T-helper 1 cell treated with Interleukin-12 subunit alpha and Interleukin-12 subunit beta and Interleukin-4 antibody, amounts not matched to agents 30 μg/mL and 1 μg/mL, for 36 hours (primary cell): ENCODE data around the gene IL17REL.

Source experiments
- H3K27ac Mint-ChIP-seq: one replicate; pipeline ENCODE4 v1.8.0; 2021; ENCODE audit warnings: mild to moderate bottlenecking, mixed read lengths
- H3K27me3 Mint-ChIP-seq: one replicate; pipeline ENCODE4 v1.8.0; 2021; ENCODE audit warnings: low read depth, mixed read lengths
- H3K36me3 Mint-ChIP-seq: one replicate; pipeline ENCODE4 v1.8.0; 2021; ENCODE audit warnings: low read depth, mixed read lengths
- H3K4me1 Mint-ChIP-seq: one replicate; pipeline ENCODE4 v1.8.0; 2021; ENCODE audit warnings: low read depth, mixed read lengths
- H3K4me3 Mint-ChIP-seq: one replicate; pipeline ENCODE4 v1.8.0; 2021; ENCODE audit warnings: mild to moderate bottlenecking, moderate library complexity, mixed read lengths
- H3K9me3 Mint-ChIP-seq: one replicate; pipeline ENCODE4 v1.8.0; 2021; ENCODE audit warnings: mixed read lengths

Gene IL17REL

DNA sequence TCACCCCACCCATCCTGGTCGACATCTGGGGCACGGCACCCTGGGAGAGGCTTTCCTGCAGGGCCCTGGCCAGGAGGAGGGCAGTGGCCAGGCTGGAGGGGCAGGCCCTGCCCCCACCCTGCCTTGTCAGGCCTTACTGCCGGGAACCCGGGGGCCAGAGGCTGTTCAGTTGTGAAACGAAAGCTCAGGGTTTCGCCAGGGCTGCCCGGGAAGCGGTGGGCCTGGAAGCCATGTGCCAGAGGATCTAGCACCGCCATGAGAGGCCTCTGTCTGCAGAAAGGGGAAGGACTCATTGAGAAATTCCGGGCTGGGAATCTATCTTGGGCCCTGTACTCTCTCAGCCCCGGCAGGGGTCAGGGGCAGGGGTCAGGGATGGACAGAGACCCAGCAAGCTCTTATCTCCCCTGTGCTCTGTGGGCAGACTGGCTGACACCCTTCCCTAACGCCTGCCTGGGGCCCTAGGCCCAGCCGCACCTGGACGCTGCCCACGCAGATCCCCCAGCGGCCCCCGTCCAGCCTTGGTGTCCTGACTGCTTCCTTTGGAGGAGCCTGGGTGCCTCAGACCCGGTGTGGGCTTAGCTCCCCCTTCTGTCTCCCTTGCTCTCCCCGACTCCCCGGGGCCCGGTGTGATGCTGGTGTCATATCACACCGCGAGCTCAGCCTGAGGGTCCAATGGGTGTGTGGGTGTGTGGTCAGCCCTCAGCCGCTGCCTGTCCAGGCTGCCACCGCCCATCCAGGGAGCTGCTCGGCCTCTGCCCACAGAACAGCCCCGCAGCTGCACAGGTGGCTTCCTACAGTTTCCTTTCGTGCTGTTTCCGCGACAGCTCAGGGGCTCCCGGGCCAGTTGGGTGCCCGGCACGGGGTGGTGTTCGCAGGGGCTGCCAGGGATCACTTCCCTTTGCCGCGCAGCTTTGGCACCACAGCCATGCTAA, 45.5 kb downstream of the IL17REL start:
- no peak overlapping the region for H3K4me3 Mint-ChIP-seq
- H3K9me3 Mint-ChIP-seq: no peaks in the 10 kb centered on the region
- H3K36me3 Mint-ChIP-seq: peaks cover 16% of the 10 kb centered on the region
- H3K27me3 Mint-ChIP-seq: no peaks in the 10 kb centered on the region
- H3K27ac Mint-ChIP-seq: peak overlapping the region; percentile 49
- peaks cover 22% of the 10 kb centered on the region for H3K4me1 Mint-ChIP-seq

DNA sequence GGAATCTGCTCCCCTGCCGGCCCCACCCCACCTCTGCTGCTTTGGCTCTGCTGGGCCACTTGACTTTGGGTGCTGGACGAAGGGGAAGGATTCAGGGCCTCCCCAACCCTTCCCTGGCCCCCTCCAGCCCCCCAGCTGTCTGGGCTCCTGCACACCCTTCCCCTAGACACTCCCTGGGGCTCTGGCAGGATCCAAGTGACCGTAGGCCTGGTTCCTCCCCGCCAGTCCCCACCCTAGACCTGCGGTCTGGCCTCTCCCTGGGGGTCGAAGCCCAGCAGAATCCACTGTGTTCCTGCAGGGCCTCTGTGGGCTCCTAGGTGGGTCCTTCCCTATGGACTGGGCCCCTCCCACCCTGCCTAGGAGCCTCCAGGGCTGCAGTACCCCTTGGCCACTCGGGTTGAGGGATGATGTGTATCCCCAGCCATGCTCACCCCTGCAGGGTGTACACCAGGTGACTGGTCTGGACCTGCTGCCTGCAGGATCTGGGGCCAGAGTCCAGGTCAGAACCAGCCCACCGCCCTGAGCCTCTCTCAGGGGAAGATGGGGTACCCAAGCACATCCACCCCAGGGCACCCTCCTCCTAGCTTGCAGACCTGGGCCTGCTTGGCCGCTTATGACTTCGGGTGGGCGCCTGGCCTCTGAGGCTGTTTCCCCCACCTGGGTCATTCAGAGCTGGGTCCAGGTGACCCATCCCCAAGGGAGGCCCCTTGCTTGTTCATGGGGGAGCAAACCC, 46.4 kb downstream of the IL17REL start:
- Mint-ChIP-seq H3K4me3 (no peak overlapping the region), H3K27me3 (no peaks in the 10 kb centered on the region), H3K9me3 (no peaks in the 10 kb centered on the region), H3K4me1 (peaks cover 22% of the 10 kb centered on the region), H3K27ac (no peak overlapping the region), H3K36me3 (peaks cover 22% of the 10 kb centered on the region)

DNA sequence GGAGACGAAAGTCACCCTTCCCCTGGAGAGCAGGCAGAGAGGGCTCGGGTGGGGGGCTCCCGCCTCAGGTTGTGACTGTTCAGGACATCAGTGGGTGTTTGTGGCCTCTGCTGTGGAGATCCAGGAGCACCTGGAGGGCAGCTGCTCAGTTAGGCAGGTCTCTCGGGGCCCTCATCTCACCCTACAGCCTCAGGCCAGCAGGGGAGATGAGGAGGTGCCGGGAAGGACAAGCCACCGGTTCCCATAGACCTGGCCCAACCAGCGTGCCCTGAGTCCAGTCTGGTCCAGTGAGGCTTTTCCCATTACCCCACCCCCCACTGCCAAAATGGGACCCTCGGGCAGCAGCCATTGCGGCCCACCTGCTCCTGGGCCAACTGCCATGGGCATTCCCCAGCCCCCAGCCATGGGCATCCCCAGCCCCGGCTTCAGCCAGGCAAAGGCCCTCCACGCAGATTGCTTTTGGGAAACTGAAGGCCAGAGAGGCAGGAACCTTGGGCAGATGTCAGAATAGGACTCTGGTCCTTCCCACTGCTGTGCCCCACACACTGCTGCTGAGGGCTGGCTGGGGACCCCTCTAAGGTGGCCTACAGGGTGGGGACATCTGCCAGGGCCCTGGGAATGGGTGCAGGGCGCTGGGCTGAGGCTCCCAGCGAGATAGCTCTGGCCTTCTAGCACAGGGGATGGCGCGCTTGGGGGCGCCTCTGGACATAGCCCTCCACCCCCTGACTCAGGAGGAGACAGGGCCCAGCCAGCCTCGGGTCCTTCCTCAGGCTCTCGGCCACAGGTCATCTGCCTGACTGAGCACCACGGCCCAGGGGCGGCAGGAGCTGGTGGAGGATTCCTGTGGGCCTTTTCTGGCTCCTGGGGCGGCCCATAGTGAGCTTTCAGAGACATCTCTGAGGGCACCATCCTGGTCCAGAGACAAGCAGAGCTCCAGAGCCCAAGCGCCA, 47.2 kb downstream of the IL17REL start:
- no peaks in the 10 kb centered on the region for H3K9me3 Mint-ChIP-seq
- H3K4me1 Mint-ChIP-seq: peaks cover 15% of the 10 kb centered on the region
- H3K36me3 Mint-ChIP-seq: peaks cover 22% of the 10 kb centered on the region
- H3K27ac Mint-ChIP-seq: no peak overlapping the region
- H3K27me3 Mint-ChIP-seq: no peaks in the 10 kb centered on the region
- H3K4me3 Mint-ChIP-seq: no peak overlapping the region

- peak overlapping the region; percentile 76 for H3K4me3 Mint-ChIP-seq
- peak overlapping the region; percentile 82 for H3K27ac Mint-ChIP-seq
- H3K36me3 Mint-ChIP-seq: peaks cover 22% of the 10 kb centered on the region
- peaks cover 17% of the 10 kb centered on the region for H3K4me1 Mint-ChIP-seq
- no peaks in the 10 kb centered on the region for H3K27me3 Mint-ChIP-seq
- no peaks in the 10 kb centered on the region for H3K9me3 Mint-ChIP-seq
These were observed 48.2 kb downstream of the IL17REL start for GRCh38 chr22:49964136-49965090.

DNA sequence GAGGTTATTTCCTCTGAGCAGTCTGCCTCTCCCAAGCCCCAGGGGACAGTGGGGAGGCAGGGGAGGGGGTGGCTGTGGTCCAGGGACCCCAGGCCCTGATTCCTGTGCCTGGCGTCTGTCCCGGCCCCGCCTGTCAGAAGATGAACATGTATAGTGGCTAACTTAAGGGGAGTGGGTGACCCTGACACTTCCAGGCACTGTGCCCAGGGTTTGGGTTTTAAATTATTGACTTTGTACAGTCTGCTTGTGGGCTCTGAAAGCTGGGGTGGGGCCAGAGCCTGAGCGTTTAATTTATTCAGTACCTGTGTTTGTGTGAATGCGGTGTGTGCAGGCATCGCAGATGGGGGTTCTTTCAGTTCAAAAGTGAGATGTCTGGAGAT, 48.9 kb downstream of the IL17REL start:
- Mint-ChIP-seq H3K4me3 (peak overlapping the region; percentile 76), H3K27ac (peak overlapping the region; percentile 82), H3K27me3 (no peaks in the 10 kb centered on the region), H3K4me1 (peaks cover 21% of the 10 kb centered on the region), H3K9me3 (no peaks in the 10 kb centered on the region), H3K36me3 (peaks cover 22% of the 10 kb centered on the region)

DNA sequence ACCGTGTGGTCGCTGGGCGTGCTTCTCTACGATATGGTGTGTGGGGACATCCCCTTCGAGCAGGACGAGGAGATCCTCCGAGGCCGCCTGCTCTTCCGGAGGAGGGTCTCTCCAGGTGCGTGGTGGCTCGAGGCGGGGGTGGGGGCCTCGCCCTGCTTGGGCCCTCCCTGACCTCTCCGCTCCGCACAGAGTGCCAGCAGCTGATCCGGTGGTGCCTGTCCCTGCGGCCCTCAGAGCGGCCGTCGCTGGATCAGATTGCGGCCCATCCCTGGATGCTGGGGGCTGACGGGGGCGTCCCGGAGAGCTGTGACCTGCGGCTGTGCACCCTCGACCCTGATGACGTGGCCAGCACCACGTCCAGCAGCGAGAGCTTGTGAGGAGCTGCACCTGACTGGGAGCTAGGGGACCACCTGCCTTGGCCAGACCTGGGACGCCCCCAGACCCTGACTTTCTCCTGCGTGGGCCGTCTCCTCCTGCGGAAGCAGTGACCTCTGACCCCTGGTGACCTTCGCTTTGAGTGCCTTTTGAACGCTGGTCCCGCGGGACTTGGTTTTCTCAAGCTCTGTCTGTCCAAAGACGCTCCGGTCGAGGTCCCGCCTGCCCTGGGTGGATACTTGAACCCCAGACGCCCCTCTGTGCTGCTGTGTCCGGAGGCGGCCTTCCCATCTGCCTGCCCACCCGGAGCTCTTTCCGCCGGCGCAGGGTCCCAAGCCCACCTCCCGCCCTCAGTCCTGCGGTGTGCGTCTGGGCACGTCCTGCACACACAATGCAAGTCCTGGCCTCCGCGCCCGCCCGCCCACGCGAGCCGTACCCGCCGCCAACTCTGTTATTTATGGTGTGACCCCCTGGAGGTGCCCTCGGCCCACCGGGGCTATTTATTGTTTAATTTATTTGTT, 49.6 kb downstream of the IL17REL start:
- Mint-ChIP-seq H3K4me3 (peak overlapping the region; percentile 76), H3K4me1 (peaks cover 21% of the 10 kb centered on the region), H3K36me3 (peaks cover 22% of the 10 kb centered on the region), H3K9me3 (no peaks in the 10 kb centered on the region), H3K27ac (peak overlapping the region; percentile 82), H3K27me3 (no peaks in the 10 kb centered on the region)

DNA sequence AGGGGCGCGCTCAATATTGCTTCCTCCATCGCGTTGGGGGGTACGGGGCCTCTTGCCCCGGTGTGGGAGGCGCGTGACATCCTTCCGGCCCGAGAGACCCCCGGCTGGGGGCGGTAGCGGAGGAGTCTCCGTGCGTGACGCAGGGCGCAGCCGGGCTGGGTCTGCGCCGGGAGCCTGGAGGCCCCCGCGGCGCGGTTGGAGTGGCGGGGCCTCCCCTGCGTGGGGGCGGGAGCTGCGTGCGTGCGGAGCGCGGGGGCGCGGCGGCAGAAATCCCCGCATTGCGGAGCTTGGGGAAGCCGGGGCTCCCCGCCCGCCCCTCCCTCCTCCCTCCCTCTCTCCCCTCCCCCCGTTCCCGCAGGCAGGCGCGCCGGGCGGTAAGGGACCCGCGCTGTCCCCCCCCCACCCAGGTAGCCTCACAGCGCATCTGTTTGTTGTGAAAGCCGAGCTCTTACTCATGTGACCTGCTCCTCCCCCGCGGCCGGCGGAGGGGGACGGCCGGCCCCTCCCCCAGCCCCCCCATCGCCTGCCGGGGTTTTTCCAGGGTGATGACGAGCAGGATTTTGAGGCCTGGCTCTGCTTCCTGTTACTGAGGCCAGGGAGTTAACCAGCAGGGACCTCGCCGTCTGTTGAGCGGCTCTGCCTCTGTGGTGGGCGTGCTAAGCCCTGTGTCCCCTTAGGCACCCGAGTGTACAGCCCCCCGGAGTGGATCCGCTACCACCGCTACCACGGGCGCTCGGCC, 50.4 kb downstream of the IL17REL start:
- H3K4me3 Mint-ChIP-seq: peak overlapping the region; percentile 88
- peak overlapping the region; percentile 90 for H3K27ac Mint-ChIP-seq
- peaks cover 21% of the 10 kb centered on the region for H3K4me1 Mint-ChIP-seq
- no peaks in the 10 kb centered on the region for H3K27me3 Mint-ChIP-seq
- H3K9me3 Mint-ChIP-seq: no peaks in the 10 kb centered on the region
- peaks cover 22% of the 10 kb centered on the region for H3K36me3 Mint-ChIP-seq

GRCh38 chr22:49961601-49962011, 51.0 kb downstream of the IL17REL start:
- Mint-ChIP-seq H3K4me1 (peaks cover 22% of the 10 kb centered on the region), H3K36me3 (peaks cover 22% of the 10 kb centered on the region)

GRCh38 chr22:49961005-49961600, 51.5 kb downstream of the IL17REL start:
- Mint-ChIP-seq H3K27me3 (no peaks in the 10 kb centered on the region), H3K4me1 (peaks cover 19% of the 10 kb centered on the region), H3K9me3 (no peaks in the 10 kb centered on the region), H3K36me3 (peaks cover 22% of the 10 kb centered on the region), H3K4me3 (peak overlapping the region; percentile 88), H3K27ac (peak overlapping the region; percentile 90)

More at GRCh38 chr22:49961601-49962011, 51.0 kb downstream of the IL17REL start:
- H3K27me3 Mint-ChIP-seq: no peaks in the 10 kb centered on the region
- H3K27ac Mint-ChIP-seq: peak overlapping the region; percentile 90
- H3K4me3 Mint-ChIP-seq: peak overlapping the region; percentile 88
- H3K9me3 Mint-ChIP-seq: no peaks in the 10 kb centered on the region

DNA sequence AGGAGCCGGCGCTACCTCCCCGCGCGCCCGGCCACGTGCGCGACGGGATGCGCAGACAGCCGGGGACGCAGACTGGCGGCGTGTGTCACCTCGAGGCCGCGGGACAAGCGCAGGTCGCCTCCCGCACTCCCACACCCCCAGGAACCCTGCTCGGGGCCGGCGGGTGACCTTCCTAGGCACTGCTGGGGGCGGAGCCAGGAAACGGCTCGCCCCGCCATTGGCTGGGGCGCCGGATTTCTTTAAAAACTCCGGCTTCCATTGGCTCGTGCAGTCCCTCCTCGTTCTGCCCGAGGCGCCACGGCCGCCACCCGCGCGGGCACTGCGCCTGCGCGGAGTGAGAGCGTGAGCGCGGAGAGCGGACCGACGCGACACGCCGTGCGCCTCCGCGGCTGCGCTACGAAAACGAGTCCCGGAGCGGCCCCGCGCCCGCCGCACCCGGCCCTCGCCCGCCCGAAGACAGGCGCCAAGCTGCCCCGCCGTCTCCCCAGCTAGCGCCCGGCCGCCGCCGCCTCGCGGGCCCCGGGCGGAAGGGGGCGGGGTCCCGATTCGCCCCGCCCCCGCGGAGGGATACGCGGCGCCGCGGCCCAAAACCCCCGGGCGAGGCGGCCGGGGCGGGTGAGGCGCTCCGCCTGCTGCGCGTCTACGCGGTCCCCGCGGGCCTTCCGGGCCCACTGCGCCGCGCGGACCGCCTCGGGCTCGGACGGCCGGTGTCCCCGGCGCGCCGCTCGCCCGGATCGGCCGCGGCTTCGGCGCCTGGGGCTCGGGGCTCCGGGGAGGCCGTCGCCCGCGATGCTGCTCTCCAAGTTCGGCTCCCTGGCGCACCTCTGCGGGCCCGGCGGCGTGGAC, 52.2 kb downstream of the IL17REL start, which contains the start of gene PIM3:
Gene PIM3 (plus strand): TSS at position 614 of the 846 bp plus-strand sequence. CDS start 176 bp downstream, at position 790.
- Mint-ChIP-seq H3K27ac (peak within 1 kb of the TSS; percentile 90), H3K36me3 (peaks cover 22% of the 10 kb centered on the region), H3K4me3 (peak within 1 kb of the TSS; percentile 88)

GRCh38 chr22:49959782-49960158, 52.8 kb downstream of the IL17REL start:
- Mint-ChIP-seq H3K4me1 (peaks cover 17% of the 10 kb centered on the region), H3K4me3 (peak overlapping the region; percentile 84), H3K27ac (peak overlapping the region; percentile 88), H3K36me3 (peaks cover 20% of the 10 kb centered on the region), H3K9me3 (no peaks in the 10 kb centered on the region), H3K27me3 (no peaks in the 10 kb centered on the region)

More for the DNA sequence above, 52.2 kb downstream of the IL17REL start, which contains the start of gene PIM3:
- no peaks in the 10 kb centered on the region for H3K27me3 Mint-ChIP-seq
- peaks cover 18% of the 10 kb centered on the region for H3K4me1 Mint-ChIP-seq
- H3K9me3 Mint-ChIP-seq: no peaks in the 10 kb centered on the region
